WTC11 (cell line): ENCODE results near the gene FCMR.

Experiments used
- NR1H2 ChIP-seq: sonication (generic); formaldehyde crosslinking; IDR thresholded peaks from 2 replicates; pipeline ENCODE4 v1.9.0; 2021; ENCODE audit warnings: mild to moderate bottlenecking, moderate library complexity, missing genetic modification reagents
- RELA ChIP-seq: sonication (generic); formaldehyde crosslinking; IDR thresholded peaks from 2 replicates; pipeline ENCODE4 v1.8.1; 2022; ENCODE audit warnings: missing genetic modification reagents, mild to moderate bottlenecking, borderline replicate concordance
- SMAD3 ChIP-seq: sonication (generic); formaldehyde crosslinking; IDR thresholded peaks from 2 replicates; pipeline ENCODE4 v1.8.0; 2022; ENCODE audit warnings: missing genetic modification reagents, mild to moderate bottlenecking, borderline replicate concordance
- TF ChIP-seq, protein P1 (sequence below): sonication (generic); formaldehyde crosslinking; IDR thresholded peaks from 2 replicates; pipeline ENCODE4 v1.8.1; 2022; ENCODE audit warnings: low read depth, missing genetic modification reagents, borderline replicate concordance
- TF ChIP-seq, protein P2 (sequence below): fragments of 200-600 bp; IDR thresholded peaks from 2 replicates; pipeline ENCODE4 v1.8.0; 2022; ENCODE audit warnings: antibody characterized with exemption
- TF ChIP-seq, protein P3 (sequence below): sonication (generic); formaldehyde crosslinking; IDR thresholded peaks from 2 replicates; pipeline ENCODE4 v1.8.0; 2022; ENCODE audit warnings: missing genetic modification reagents

DNA sequence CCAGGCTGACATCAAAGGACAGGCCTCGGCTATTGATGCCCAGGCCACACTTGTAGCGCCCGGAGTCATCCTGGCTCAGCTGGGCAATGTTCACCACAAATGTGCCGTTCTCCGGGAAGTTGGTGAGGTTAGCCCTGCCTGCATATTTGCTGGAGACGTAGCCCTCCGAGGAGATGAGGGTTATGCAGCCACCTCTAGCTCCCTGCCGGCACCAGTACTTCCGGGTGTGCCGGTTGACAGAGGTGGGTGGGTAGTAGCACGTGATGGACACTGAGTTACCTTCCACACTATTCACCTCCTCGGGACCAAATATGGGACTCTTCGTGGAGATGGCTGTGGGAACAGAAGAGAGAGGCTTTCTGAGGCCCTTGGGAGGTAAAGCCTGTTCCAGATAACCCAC lies 17.4 kb upstream of the FCMR start:
- TF ChIP-seq, protein P1, sequence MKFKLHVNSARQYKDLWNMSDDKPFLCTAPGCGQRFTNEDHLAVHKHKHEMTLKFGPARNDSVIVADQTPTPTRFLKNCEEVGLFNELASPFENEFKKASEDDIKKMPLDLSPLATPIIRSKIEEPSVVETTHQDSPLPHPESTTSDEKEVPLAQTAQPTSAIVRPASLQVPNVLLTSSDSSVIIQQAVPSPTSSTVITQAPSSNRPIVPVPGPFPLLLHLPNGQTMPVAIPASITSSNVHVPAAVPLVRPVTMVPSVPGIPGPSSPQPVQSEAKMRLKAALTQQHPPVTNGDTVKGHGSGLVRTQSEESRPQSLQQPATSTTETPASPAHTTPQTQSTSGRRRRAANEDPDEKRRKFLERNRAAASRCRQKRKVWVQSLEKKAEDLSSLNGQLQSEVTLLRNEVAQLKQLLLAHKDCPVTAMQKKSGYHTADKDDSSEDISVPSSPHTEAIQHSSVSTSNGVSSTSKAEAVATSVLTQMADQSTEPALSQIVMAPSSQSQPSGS: no peak
- no peak for TF ChIP-seq RELA (CRISPR knock-in tag)
- TF ChIP-seq, protein P2, sequence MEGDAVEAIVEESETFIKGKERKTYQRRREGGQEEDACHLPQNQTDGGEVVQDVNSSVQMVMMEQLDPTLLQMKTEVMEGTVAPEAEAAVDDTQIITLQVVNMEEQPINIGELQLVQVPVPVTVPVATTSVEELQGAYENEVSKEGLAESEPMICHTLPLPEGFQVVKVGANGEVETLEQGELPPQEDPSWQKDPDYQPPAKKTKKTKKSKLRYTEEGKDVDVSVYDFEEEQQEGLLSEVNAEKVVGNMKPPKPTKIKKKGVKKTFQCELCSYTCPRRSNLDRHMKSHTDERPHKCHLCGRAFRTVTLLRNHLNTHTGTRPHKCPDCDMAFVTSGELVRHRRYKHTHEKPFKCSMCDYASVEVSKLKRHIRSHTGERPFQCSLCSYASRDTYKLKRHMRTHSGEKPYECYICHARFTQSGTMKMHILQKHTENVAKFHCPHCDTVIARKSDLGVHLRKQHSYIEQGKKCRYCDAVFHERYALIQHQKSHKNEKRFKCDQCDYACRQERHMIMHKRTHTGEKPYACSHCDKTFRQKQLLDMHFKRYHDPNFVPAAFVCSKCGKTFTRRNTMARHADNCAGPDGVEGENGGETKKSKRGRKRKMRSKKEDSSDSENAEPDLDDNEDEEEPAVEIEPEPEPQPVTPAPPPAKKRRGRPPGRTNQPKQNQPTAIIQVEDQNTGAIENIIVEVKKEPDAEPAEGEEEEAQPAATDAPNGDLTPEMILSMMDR: no peak
- TF ChIP-seq NR1H2 (CRISPR knock-in tag): no peak
- TF ChIP-seq, protein P3, sequence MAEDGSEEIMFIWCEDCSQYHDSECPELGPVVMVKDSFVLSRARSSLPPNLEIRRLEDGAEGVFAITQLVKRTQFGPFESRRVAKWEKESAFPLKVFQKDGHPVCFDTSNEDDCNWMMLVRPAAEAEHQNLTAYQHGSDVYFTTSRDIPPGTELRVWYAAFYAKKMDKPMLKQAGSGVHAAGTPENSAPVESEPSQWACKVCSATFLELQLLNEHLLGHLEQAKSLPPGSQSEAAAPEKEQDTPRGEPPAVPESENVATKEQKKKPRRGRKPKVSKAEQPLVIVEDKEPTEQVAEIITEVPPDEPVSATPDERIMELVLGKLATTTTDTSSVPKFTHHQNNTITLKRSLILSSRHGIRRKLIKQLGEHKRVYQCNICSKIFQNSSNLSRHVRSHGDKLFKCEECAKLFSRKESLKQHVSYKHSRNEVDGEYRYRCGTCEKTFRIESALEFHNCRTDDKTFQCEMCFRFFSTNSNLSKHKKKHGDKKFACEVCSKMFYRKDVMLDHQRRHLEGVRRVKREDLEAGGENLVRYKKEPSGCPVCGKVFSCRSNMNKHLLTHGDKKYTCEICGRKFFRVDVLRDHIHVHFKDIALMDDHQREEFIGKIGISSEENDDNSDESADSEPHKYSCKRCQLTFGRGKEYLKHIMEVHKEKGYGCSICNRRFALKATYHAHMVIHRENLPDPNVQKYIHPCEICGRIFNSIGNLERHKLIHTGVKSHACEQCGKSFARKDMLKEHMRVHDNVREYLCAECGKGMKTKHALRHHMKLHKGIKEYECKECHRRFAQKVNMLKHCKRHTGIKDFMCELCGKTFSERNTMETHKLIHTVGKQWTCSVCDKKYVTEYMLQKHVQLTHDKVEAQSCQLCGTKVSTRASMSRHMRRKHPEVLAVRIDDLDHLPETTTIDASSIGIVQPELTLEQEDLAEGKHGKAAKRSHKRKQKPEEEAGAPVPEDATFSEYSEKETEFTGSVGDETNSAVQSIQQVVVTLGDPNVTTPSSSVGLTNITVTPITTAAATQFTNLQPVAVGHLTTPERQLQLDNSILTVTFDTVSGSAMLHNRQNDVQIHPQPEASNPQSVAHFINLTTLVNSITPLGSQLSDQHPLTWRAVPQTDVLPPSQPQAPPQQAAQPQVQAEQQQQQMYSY (CRISPR knock-in tag): no peak
- TF ChIP-seq SMAD3 (CRISPR knock-in tag): no peak
